Aorta (tissue), 5 donors: ENCODE data around the gene DNAH7. TPM values are rescaled to one million over a fixed set of nuclear protein-coding genes. Genes with fewer than 3 reads are reported as not detected.
"Not testable (repeated sequence)": the region's sequence is repeated elsewhere in the genome, so short reads cannot be mapped to it uniquely, and the experiment has no call there.

ENCODE experiments used
- ATAC-seq: fragments of 200-7000 bp; cut with Tn5 transposase; one replicate; pipeline ENCODE4 v1.9.1; 2022; ENCODE audit warnings: moderate library complexity; ENCODE audit not compliant: low FRiP score
- DNase-seq, 2 donors: peaks; one replicate each; pipeline ENCODE4 v3.0.0-alpha.2; 2020
- H3K27ac ChIP-seq, 2 donors: one replicate each; pipeline ENCODE4 v1.5.1; 2013; ENCODE audit warnings: low read length in 2 of 2, mild to moderate bottlenecking in 2 of 2, moderate library complexity in 2 of 2, control low read depth in 1 of 2, inconsistent platforms in 1 of 2, low read depth in 1 of 2
- H3K27me3 ChIP-seq, 2 donors: one replicate each; pipeline ENCODE4 v1.6.1; 2013; ENCODE audit warnings: control low read depth in 1 of 2, low read length in 1 of 2, mild to moderate bottlenecking in 1 of 2, moderate library complexity in 1 of 2; ENCODE audit not compliant: insufficient read depth in 2 of 2, control insufficient read depth in 1 of 2
- H3K36me3 ChIP-seq, 2 donors: one replicate each; pipeline ENCODE4 v1.6.1; 2013; ENCODE audit warnings: control low read depth in 1 of 2, low read length in 1 of 2, mild to moderate bottlenecking in 1 of 2; ENCODE audit not compliant: insufficient read depth in 2 of 2, control insufficient read depth in 1 of 2
- H3K4me1 ChIP-seq, 2 donors: one replicate each; pipeline ENCODE4 v1.6.1; 2013; ENCODE audit warnings: low read length in 2 of 2, control low read depth in 1 of 2, mild to moderate bottlenecking in 1 of 2, moderate library complexity in 1 of 2; ENCODE audit not compliant: insufficient read depth in 2 of 2, control insufficient read depth in 1 of 2
- H3K4me3 ChIP-seq, 2 donors: one replicate each; pipeline ENCODE4 v1.5.1; 2013; ENCODE audit warnings: low read length in 2 of 2, control low read depth in 1 of 2, mild to moderate bottlenecking in 1 of 2
- H3K9me3 ChIP-seq: one replicate; pipeline ENCODE4 v1.6.1; 2013; ENCODE audit warnings: mild to moderate bottlenecking, low read length; ENCODE audit not compliant: control insufficient read depth
- WGBS, 2 donors: extraction: QIAGEN DNeasy Blood & Tissue Kit; methylation state at CpG; one replicate each; pipeline ENCODE4 v1.1.7; 2013; 5-methylcytosine and 5-hydroxymethylcytosine counted together
- intact Hi-C, 2 donors: fragments of 100-400 bp; cut with DNase I; formaldehyde crosslinking; loops; one replicate each; pipeline versions ENCODE4 v1.14.2 to v1.15.0; 2022
- polyA plus RNA-seq, 2 donors: library from polyadenylated mRNA; stranded (reverse); fragments of 200-250 nt; gene quantifications; one replicate each; pipeline ENCODE4 v1.2.3, GENCODE V29; 2013
- total RNA-seq, 2 donors: library from RNA; stranded (reverse); fragmentation: NEBNext Ultra II Directional; extraction: Animal tissue kit (Norgen Biotek cat#: 25700); gene quantifications; one replicate each; pipeline ENCODE4 v1.2.1, GENCODE V29; 2021
- donor health status: healthy with polysubstance abuse.
- donor health status: Bipolar disorder and iron deficiency.
- donor health status: DM: no; HTN: no; CAD: no.
- donor health status: DM: no; HTN: no; CAD: no.
- donor health status: DM: yes; HTN: yes; CAD: no.

DNAH7 gene
- total and polyA plus RNA-seq, 4 donors, result 0.71 to 2.7 (median 1.5) TPM

DNA sequence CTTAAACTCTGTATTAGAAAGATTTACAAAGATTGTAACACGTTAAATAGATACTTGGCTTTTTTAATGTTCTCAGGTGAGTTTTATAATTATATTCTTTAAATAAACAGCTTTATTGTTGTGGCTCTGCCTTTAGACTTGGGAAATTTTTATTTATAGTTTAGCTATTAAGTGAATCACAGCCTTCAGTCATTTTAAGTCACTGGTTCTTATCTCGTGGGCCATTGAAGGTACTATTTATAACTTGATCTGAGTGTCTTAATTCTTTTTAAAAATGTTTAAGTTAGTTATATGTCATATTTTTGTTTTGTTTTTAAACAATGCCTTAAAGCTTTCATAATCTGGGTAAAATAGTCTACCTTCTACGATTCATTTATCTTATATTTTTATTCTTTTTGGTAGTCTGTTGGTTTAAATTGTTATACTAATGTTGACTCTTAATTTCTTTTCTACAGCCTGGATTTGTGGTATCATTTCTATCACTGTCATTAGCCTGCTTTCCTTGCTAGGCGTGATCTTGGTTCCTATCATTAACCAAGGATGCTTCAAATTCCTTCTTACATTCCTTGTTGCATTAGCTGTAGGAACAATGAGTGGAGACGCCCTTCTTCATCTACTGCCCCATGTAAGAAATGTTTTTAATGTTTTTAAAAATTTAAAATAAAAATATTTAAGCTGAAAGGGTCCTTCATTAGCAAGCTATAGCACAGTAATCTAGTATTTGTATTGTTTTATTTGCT lies 362.3 kb downstream of the DNAH7 start:
- no peak for DNase-seq
- WGBS, 2 donors, result 56 to 60% methylated on average over 5 of the region's 5 CpGs
- Histone ChIP-seq H3K4me1 (no peaks in the 10 kb centered on the region), H3K36me3 (no peaks in the 10 kb centered on the region), H3K4me3 (no peak overlapping the region), H3K27me3 (no peaks in the 10 kb centered on the region), H3K9me3 (no peaks in the 10 kb centered on the region), H3K27ac (no peak overlapping the region)
- no peak for ATAC-seq
- intact Hi-C loops, result no loop called here

DNA sequence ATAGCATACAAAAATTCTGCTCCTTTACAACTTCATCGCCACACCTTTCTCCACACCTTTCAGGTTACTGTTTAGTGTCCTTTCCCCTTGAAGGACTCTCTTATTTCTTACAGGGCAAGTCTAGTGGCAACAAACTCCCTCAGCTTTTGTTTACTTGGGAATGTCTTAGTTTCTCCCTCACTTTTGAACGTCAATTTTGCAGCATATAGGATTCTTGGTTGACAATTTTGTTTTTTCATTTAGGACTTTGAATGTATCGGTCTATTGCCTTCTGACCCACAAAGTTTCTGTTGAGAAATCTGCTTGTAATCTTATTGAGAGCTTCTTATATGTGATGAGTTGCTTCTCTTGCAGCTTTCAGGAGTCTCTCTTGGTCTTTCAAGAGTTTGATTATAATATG lies 368.2 kb downstream of the DNAH7 start:
- no peak for ATAC-seq
- WGBS, 2 donors, result 89 to 93% methylated on average over 3 of the region's 3 CpGs

DNA sequence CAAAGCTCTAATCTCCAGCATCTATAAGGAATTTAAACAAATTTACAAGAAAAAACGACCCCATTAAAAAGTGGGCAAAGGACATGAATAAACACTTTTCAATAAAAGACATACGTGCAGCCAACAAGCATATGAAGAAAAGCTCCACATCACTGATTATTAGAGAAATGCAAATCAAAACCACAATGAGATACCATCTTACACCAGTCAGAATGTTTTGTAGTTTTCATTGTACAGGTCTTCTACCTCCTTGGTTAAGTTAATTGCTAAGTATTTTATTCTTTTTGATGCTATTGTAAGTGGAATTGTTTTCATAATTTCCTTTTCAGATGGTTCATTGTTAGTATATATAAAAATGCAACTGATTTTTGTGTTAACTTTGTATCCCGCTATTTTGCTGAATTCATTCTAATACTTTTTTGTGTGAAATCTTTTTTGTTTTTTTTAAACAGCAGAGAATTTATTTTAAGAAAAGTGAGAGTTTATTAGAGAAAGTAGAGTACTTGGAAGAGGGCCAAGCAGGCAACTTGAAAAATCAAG lies 370.9 kb downstream of the DNAH7 start:
- no peaks in the 10 kb centered on the region for H3K9me3 ChIP-seq
- 86% methylated on average over 3 of the region's 3 CpGs for WGBS, 2 donors
- no peak for DNase-seq
- H3K4me3 ChIP-seq, result no peak overlapping the region
- intact Hi-C loops, result no loop called here
- H3K27me3 ChIP-seq, result no peaks in the 10 kb centered on the region
- no peak for ATAC-seq
- no peaks in the 10 kb centered on the region for H3K4me1 ChIP-seq
- H3K36me3 ChIP-seq, result peaks cover 0 to 3% of the 10 kb centered on the region in 2 donors
- no peak overlapping the region for H3K27ac ChIP-seq

More for the DNA sequence above, 368.2 kb downstream of the DNAH7 start:
- no peaks in the 10 kb centered on the region for H3K27me3 ChIP-seq
- H3K36me3 ChIP-seq, result no peaks in the 10 kb centered on the region
- H3K4me1 ChIP-seq, result no peaks in the 10 kb centered on the region
- no peaks in the 10 kb centered on the region for H3K9me3 ChIP-seq
- no peak overlapping the region for H3K27ac ChIP-seq
- intact Hi-C loops, result no loop called here
- DNase-seq, result no peak
- no peak overlapping the region for H3K4me3 ChIP-seq

DNA sequence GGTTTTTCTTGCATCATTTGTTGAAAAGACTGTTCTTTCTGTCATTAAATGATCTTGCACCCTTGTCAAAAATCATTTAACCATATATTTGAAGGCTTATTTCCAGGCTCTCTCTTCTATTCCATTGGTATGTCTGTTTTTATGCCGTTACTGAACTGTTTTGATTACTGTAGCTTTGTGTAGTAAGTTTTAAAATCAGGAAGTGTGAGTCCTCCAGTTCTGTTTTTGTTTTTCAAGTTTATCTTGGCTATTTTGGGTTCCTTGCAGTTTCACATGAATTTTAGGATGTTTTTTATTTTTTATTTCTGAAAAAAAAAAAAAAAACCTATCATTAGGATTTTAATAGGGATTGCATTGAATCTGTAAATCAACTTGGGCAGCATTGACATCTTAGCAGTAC lies 372.6 kb downstream of the DNAH7 start:
- Histone ChIP-seq H3K9me3 (no peaks in the 10 kb centered on the region), H3K27me3 (no peaks in the 10 kb centered on the region), H3K4me1 (no peaks in the 10 kb centered on the region), H3K4me3 (no peak overlapping the region), H3K36me3 (peaks cover 0 to 3% of the 10 kb centered on the region in 2 donors), H3K27ac (no peak overlapping the region)
- 75 to 83% methylated on average over 1 of the region's 1 CpG for WGBS, 2 donors
- intact Hi-C loops, result no loop called here
- ATAC-seq, result no peak
- no peak for DNase-seq

DNA sequence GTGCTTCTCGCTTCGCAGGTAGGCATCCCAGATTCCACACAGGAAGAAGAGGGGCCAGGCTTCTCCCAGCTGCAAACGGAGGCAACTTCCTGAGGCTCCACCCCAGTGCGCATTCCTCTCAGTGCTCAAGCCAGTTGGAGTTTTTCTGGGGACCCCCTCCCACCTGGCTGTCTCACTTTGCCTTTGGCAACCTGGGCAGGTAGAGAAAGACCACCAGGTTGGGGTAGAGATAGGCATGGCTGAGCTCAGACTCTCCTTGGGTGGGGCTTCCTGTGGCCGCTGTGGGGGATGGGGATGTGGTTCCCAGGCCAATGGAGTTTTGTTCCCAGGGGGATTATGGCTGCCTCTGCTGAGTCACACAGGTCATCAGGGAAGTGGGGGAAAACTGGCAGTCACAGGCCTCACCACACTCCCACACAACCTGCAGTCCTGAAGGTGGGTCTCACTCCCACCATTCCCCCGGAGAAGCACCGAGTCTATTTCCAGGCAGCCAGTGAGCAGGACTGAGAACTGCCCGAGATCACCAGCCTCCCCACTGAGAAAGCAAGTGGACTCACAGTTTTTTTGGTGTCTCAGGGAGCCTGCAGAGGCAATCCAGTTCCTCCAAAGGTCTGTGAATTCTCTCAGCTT lies 373.5 kb downstream of the DNAH7 start:
- Histone ChIP-seq H3K27me3 (no peaks in the 10 kb centered on the region), H3K36me3 (peaks cover 0 to 3% of the 10 kb centered on the region in 2 donors), H3K4me3 (no peak overlapping the region), H3K27ac (no peak overlapping the region), H3K9me3 (no peaks in the 10 kb centered on the region), H3K4me1 (no peaks in the 10 kb centered on the region)
- no peak for DNase-seq
- ATAC-seq, result no peak
- intact Hi-C loops, result no loop called here
- 84 to 89% methylated on average over 8 of the region's 8 CpGs for WGBS, 2 donors

DNA sequence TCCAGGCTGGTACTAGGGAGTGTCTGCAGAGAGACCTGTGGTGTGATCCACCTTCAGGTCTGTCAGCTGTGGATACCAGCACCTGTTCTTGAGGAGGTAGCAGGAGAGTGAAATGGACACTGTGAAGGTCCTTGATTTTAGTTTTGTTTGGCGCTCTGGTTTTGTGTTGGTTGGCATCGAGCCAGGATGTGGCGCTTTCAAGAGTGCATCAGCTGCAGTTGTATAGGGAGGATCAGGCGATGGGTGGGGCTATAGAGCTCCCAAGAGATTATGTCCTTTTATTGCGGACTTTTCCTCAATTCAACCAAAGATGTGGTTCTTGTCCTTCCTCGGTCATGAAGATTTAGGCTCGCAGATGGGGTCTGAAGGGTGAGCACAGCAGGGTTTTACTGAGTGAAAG lies 374.1 kb downstream of the DNAH7 start:
- H3K4me1 ChIP-seq, result no peaks in the 10 kb centered on the region
- DNase-seq (no peak), ATAC-seq (no peak)
- H3K36me3 ChIP-seq, result peaks cover 0 to 3% of the 10 kb centered on the region in 2 donors
- H3K9me3 ChIP-seq, result no peaks in the 10 kb centered on the region
- H3K27ac ChIP-seq, result no peak overlapping the region
- H3K27me3 ChIP-seq, result no peaks in the 10 kb centered on the region
- H3K4me3 ChIP-seq, result no peak overlapping the region
- intact Hi-C loops, result no loop called here
- WGBS, 2 donors, result 92 to 95% methylated on average over 7 of the region's 7 CpGs

DNA sequence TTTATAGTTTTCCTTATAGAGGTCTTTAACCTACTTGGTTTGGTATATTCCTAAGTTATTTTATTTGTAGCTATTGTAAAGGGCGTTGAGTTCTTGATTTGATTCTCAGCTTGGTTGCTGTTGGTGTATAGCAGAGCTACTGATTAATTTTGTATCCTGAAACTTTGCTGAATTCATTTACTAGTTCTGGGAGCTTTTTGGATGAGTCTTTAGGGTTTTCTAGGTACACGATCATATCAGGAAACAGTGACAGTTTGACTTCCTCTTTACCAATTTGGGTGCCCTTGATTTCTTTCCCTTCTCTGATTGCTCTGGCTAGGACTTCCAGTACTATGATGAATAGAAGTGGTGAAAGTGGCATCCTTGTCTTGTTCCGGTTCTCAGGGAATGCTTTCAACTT lies 376.1 kb downstream of the DNAH7 start:
- intact Hi-C loops, H3K4me3 ChIP-seq, H3K36me3 ChIP-seq, ATAC-seq, H3K9me3 ChIP-seq, H3K4me1 ChIP-seq, H3K27me3 ChIP-seq, H3K27ac ChIP-seq, DNase-seq: not testable (repeated sequence)
- 94 to 97% methylated on average over 3 of the region's 3 CpGs for whole genome bisulfite sequencing, 2 donors
